Measurements from ENCODE around the gene MMP2.

GRCh38 chr16:55474821-55475220 is 4.2 kb upstream of the MMP2 start:
- TF ChIP-seq CTCF (conservative IDR thresholded peaks at IDR 0.05) = no peak
- no peak for TF ChIP-seq ZFX (IDR thresholded peaks at IDR 0.05)

Data from C4-2B (cell line).